HG02759 (cell line): ENCODE data around the gene COL25A1.

Experiments used
- ATAC-seq: cut with Tn5 transposase; IDR thresholded peaks from one replicate; pipeline ENCODE4 v1.9.1; 2021; ENCODE audit warnings: mild to moderate bottlenecking, moderate library complexity; ENCODE audit not compliant: unreplicated experiment

Gene COL25A1

DNA sequence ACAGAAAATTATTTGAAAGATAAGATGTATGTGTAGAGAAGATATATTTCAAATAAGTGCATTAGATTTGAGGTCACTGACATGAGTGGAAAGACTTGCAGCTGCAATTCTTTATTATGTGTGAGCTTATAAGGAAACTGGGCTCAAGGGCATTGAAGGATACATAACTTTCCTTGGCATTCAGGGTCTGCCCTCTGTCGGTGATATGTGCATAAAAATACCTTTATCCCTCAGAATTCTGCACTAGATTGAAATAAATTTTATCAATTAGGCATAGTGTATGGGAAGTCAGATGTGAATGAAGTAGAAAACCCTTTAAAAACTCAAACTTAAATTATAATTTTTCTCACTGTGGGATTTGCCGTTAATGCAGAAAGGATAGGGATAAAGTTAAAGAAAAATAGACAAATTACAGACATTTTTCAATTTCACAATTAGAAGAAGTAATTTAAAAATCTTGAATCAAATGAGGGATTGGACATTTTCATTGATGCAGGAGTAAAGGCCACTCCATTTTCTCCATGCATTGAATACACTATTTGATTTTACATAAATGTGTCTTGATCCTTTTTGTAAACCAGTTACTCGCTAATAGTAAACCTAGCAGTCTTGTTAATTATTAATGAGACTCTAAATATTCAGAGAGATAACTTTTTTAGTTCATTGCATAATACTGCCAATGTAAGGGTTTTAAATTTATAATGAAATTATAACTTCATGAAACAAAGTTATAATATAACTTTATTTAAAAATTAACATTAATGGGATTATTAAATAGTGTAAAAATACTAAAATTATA, 518.6 kb downstream of the COL25A1 start:
- no peak for ATAC-seq

DNA sequence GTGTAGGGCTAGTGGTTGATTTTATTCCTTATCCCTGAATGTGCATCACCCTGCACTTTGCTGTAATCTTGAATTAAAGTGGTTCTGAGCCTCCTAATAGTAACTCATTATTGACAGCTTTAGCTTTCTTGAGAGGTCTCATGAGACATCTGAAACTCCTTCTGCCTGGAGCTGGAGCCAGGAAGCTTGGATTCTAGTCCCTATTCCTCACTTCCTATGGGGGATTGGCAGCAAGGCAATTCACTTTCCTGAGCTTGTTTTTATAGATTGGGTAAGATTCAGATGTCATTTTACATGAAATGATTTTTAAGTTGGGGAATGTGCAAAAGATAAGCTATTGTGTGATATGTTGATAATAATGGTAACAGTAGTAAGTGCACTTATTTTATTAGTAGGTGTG, 522.5 kb downstream of the COL25A1 start:
- no peak for ATAC-seq

DNA sequence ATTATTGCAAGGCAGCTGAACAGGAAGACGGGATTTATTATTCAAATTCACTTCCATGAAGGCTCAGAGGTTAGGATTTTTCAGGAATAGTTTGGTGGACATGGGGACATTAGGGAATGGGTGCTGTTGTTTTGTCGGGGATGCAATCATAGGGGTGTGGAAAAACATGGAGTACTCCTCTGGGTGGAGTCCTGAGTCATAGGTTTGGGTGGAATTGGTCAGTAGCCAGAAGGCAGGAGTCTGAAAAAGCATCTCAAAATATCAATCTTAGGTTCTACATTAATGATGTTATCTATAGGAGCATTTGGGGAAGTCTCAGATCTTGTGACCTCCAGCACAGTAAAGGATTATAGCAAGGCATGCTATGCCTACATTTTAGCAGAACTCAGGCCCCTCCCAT, 525.1 kb downstream of the COL25A1 start:
- no peak for ATAC-seq

DNA sequence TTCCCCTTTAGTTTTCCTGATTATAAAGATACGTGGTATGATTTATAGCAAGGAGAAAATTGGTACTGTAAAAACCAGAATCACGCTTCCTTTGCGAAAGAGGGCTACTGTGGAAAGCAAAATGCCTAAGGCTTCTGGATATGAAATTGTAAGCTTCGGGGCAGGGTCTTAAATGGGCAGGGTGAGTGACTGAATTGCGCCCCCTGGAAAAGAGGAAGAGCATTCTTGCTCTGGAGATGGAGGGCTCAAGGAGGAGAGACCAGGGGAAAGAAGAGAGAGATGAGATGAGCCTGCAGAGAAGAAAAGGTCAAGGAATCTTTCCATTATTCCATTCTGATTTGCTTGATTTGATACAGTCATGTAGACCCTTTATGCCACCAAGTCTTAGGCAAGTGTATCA, 526.5 kb downstream of the COL25A1 start:
- no peak for ATAC-seq

DNA sequence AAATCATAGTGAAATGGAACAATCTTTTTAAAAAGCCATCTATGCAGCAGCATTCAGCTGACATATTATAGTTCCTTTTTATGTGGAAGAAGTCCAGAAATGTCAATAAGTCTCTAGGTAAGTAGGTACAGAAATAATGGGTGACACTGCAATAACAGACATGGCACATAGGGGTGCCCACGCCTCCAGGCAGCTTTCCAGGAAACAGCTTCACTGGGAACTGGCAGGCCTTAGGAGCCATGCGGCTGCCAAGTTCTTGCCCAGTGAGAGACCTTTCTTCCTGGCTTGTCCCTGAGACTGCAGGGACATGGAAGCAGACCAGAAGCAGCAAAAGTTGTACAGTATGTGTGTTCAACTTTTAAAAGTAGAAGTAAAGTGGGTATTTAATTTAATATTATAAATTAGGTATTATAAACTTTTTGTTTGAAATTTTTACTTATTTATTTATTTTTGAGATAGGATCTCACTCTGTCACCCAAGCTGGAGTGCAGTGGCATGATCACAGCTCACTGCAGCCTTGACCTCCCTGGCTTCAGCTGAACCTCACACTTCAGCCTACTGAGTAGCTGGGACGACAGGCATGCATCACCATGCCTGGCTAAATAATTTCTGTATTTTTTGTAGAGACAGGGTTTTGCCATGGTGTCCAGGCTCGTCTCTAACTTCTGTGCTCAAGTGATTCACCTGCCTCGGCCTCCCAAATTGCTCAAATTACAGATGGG, 527.5 kb downstream of the COL25A1 start:
- ATAC-seq: no peak

DNA sequence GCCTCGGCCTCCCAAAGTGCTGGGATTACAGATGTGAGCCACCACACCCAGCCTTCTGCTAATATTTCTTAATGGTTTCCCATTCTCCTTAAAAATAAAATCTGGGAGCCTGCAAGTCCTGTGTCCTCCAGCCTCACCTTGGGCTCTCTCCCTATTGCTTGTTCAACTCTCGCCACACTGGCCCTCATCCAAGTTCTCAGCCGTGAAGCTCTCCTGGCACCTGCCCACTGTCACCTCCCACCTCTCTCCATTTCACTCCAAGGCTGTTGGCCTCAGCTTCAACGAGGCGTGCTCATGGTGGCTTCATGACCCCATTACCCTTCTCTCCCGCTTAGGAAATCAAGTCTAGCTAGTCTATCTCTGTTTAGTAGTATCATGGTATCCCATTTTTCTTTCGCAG, 530.1 kb downstream of the COL25A1 start:
- no peak for ATAC-seq

DNA sequence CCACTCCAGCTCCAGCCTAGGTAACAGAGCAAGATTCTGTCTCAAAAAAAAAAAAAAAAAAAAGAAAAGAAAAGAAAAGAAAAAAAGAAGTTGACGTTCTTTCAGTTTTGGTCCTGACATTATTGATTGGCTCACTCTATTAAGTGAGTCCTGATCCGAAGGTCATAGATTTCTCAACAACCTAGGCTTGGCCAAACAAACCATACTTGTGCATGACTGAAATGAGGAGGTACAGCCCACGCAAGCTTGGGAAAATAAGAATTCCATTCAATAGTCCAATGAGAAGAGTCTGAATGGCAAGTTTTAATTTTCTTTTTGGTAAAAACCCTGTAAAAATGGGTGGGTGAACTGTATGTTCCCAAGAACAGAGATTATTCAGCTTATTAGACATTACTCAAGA, 536.4 kb downstream of the COL25A1 start:
- no peak for ATAC-seq

DNA sequence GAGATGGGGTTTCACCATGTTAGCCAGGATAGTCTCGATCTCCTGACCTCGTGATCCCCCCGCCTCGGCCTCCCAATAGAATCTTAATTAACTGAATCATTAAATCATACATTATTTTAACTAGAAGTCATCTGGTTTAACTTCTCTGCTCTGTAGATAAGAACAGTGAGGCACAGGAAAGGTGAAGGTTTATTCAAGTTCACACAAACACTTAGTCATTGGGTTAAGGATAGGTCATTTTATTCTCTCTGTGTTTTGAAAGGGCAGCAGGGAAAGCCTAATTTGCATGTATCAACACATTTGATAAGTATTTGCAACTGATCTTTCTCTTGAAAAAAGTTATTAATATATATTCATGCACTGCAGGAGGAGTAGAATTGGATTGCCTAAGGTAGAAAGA, 538.5 kb downstream of the COL25A1 start:
- no peak for ATAC-seq

DNA sequence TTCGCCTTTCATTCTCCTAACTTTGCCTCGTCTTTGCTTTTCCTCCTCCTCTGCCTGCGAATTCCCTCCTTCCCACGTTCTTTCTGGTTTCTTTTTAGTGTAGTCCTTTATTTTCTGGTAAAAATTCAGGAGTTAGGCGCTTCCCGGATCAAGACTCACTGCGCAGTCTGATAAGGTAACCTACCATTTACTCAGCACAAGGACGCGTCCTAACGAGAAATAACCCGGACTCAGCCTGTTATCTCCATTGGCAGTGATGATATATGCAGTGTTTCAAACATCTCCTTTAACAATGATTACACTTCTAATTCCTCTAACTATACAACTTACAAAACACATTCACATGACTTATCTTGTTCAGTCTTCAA, 539.2 kb downstream of the COL25A1 start:
- no peak for ATAC-seq

DNA sequence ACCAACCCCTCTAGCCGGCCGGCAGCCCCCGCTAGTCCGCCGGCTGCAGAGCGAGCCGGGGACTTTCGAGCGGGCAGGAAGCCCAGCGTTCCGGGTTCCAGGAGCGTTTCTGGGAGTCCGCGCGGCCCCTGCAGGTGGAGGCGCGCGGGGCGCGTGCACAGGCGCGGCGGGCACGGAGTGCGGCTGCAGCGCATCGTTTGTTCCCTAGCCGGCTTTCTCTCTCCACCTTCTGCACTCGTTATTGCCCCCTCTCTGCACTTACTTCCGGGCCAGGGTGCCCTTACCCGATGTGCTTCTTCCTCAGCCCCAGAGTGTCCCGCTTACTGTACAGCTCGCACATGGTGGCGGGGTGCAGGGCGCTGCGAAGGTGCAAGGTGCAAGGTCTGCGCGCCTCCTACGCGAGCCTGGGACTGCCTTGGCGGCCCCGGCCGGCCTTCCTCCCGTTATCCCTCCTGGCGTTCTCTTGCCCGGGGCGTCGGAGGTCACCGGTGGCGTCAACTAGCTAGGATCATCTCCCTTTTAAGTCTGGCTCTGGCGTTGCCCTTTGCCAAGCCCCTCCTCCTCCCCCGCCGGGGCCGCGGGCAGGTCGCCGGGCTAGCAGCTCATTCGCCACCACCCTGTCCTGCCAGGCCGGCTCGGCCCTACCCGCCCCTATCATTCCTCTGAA, 539.8 kb downstream of the COL25A1 start, which contains the start of gene ETNPPL:
ETNPPL (minus strand) TSS at position 495 of the 667 bp plus-strand sequence; CDS start at position 340, 155 bp downstream.
- ATAC-seq: peak; percentile 59
